ENCODE measurements around the gene SRM. TPM values are rescaled to one million over a fixed set of nuclear protein-coding genes. Genes with fewer than 3 reads are reported as not detected.
"Not testable (repeated sequence)": the region's sequence is repeated elsewhere in the genome, so short reads cannot be mapped to it uniquely, and the experiment has no call there.

The SRM gene
- total RNA-seq, 1 experiment from 2014 or later: 28.1 TPM

DNA sequence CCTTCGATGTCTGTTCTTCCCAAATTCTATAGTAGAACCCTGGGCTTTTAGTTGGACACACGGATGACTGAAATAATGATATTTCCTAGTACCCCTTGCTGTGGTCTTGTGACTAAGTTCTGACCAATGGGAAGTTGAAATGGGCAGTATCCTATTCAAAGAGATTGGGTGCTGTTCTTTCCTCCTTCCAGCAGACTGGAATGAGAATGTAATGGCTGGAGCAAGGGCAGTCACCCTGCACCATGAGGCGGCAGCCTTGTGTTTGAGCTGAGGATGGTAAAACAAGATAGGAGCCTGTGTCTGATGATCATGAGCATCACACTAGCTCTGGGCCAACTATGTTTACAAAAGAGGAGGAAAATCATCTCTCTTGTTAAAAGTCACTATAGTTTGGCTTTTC, 5.1 kb upstream of the SRM start:
- DNase-seq (ENCODE audit: low spot score): no peak

GRCh38 chr1:11063937-11064537, 4.2 kb upstream of the SRM start:
- DNase-seq (ENCODE audit: low spot score): not testable (repeated sequence)

GRCh38 chr1:11062965-11063401, 3.2 kb upstream of the SRM start:
- DNase-seq (ENCODE audit: low spot score): peak; percentile 79

DNA sequence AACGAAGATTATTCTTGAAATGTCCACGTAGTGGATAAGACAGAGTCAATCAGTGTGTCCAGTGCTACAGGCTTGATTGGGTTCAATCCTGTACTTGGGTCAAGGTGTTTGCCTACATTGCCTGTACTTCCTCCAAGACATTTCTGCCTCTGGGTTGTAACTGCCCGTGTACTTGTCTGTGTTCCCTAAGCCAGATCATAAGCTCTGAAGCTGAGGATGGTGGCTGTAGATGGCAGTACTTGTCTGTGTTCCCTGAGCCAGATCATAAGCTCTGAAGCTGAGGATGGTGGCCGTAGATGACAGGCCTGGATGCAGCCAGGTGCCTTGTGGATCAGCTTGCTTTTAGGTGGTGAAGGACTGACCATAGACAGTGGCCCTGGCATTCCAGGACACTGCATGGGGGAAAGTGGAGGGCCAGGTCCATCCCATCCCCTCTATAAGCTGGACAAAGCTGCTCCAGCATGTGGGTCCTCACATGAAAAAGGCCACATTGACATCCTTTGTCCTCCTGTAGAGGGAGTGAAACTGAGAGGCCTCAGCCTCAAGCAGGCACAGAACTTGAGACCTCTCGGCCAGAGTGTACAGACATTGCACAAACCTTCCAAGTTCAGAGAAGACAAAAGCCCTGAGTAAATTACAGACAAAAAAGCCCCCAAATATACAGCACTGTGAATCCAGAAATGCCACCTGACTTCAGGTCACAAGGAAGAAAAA, 2.0 kb upstream of the SRM start:
- no peak for DNase-seq (ENCODE audit: low spot score)

GRCh38 chr1:11059155-11059967, 457 bp downstream of the SRM start:
- no peak for DNase-seq (ENCODE audit: low spot score)

GRCh38 chr1:11058595-11059154, 1.1 kb downstream of the SRM start:
- no peak for DNase-seq (ENCODE audit: low spot score)

GRCh38 chr1:11058026-11058425, 1.8 kb downstream of the SRM start:
- DNase-seq (ENCODE audit: low spot score): no peak

DNA sequence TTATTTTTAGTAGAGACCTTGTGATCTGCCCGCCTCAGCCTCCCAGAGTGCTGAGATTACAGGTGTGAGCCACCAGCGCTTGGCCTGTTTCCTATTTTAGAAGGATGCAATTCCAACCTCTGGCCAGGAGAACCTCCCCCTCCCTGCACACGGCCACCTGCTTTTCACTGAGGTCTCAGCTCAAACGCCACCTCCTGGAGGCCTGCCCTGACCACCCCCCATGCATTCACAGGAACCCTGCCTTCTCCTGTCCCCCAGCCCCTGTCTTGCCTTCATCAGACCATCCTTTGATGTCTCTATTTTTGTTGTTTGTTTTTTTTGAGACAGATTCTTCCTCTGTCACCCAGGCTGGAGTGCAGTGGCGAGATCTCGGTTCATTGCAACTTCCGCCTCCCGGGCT, 2.3 kb downstream of the SRM start:
- DNase-seq (ENCODE audit: low spot score): no peak

DNA sequence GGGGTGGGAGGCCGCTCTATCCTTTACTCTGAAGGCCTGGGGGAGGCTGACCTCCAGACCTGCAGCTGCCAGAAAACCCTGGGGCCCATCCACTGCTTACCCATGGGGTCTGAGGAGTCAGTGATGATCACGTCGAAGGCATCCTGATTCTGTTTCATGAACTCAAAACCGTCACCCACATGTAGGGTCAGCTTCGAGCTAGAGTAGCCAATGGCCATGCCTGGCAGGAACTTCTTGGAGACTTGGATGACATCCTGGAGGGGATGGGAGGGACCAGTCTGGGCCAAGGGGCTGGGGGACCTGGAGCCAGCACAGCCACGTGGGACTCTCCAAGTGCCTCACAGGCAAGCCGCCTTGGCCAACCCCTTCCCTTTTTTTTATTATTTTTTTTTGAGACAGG, 3.3 kb downstream of the SRM start:
- no peak for DNase-seq (ENCODE audit: low spot score)

DNA sequence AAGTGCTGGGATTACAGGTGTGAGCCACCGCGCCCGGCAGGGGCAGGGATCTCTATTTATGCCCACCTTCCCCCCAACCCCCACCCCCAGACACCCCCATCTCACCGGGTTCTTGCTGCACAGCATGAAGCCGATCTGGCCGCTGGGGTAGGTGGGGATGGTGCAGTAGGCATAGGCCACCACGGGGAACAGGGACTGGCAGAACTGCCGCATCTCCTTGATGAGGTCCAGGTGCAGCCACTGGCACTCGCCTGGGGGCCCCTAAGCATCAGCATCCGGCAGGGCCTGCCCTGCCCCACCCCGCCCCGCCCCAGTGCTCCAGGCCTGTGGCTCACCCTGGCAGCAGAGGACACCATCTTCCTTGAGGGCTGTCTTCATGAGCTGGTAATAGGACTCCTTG, 4.1 kb downstream of the SRM start:
- DNase-seq (ENCODE audit: low spot score): no peak

DNA sequence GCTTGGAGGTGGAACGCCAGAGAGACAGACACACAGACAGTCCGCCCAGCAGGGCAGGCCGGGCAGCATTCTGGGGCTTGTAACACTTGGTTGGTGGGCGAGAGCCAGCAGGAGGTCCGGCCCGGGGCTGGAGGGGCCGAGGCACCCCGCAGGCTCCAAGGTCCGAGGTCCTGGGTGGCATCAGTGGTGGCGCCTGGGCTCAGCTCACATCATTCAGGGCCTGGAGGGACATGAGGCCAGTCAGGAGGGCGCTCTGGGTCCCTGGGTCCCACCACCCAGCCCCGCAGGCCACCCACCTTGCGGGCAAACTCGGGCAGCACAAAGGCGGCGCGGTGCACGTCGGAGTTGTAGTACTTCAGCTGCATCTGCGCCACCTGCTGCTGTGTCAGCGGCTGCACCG, 5.2 kb downstream of the SRM start:
- no peak for DNase-seq (ENCODE audit: low spot score)

DNA sequence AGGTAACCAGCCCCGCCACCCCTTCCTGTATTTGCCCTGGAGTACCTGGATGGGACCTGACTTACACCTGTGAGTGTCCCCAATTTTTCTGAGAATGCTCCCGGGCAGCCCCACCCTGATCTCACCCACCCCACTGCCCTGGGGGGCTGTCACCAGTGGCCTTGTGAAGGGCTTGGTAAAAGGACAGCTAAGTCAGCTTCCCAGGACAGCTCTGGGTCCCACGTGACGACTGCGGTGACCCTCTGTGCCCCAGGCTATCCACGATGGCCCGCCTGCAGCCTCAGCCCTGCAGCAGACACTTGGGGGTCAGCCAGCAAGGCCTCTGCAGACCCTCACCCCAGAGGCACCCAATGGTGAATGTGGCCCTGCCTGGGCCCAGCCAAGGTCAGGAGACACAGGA, 5.6 kb downstream of the SRM start:
- DNase-seq (ENCODE audit: low spot score): no peak

GRCh38 chr1:11053758-11054137, 6.1 kb downstream of the SRM start:
- DNase-seq (ENCODE audit: low spot score): no peak

GRCh38 chr1:11052839-11053757, 6.7 kb downstream of the SRM start:
- DNase-seq (ENCODE audit: low spot score): no peak

DNA sequence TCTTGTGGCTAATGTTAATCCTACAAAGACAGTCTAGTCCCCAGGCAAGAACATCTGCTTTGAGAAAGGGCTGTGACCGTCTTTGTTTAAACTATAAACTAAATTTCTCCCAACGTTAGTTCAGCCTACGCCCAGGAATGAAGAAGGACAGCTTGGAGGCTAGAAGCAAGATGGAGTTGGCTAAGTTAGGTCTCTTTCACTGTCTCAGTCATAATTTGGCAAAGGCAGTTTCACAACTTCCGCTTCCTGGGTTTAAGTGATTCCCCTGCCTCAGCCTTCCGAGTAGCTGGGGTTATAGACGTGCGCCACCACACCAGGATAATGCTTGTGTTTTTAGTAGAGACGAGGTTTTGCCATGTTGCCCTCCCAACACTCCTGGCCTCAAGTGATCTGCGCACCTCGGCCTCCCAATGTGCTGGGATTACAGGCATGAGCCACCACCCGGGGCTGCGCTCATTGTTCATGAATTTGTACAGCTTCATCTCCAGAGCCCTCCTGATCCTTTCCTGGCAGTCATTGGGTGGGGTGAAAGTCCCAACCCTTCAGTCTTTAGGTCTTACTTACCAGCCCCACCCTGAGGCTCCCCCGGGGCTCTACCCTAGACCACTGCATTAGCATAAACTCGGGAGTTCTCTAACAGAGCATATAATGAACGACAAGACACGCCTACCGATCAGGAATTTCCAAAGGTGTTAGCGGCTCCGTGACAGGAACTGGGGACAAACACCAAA, 7.9 kb downstream of the SRM start:
- DNase-seq (ENCODE audit: low spot score): no peak

GRCh38 chr1:11051121-11051520, 8.7 kb downstream of the SRM start:
- DNase-seq (ENCODE audit: low spot score): not testable (repeated sequence)

DNA sequence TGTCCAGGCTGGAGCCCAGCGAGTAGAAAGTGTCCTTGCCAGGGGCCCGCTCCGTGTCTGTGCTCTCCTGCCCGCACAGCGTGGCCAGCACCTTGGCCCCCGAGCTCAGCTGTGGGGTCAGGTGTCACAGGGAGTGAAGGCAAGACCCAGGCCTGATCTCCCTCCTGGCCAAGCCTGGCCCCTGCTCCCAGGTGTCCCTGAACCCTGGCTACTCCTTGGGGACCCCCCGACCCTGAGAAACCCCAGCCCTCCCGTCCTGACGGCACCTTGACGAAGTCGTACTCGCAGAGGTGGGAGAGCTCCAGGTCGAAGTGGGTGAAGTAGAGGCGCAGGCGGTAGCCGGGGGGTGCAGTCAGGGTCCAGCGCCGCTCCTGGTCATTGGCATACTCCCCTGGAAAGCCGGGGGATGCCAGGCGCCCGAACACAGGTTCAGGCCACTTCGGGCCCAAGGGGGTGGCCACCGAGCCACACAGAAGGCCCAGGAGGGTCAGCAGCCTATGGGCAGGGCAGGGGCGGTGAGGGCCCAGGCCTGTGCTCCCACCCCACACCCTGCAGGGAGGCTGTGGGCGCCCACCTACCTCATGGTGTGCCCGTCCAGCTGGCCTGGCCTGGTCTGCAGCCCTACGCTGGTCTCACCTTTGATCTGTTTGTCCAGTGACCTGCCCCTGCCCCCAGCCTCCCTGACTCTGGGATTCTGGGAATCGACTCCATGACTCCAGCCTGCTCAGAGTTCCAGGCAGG, 13.0 kb downstream of the SRM start, which contains the start of gene MASP2:
MASP2 (minus strand) TSS at position 615 of the 741 bp plus-strand sequence; CDS start at position 583, 32 bp downstream.
- DNase-seq (ENCODE audit: low spot score): no peak

DNA sequence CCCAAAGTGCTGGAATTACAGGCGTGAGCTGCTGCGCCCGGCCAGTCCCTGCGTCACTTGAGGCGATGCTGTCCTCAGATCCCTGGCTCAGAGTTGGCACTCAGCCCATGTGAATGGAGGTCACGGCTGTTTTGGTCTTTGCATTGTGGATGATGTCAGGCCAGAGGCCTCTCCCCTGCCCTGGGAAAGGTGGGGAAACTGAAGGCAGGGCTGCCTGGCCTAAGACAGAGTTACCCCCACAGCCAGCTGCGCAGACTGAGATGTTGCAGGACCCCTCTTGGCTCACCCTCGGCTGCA, 13.6 kb downstream of the SRM start:
- no peak for DNase-seq (ENCODE audit: low spot score)

- DNase-seq (ENCODE audit: low spot score): no peak
Measured at GRCh38 chr1:11045428-11046269, 14.2 kb downstream of the SRM start.

Data from H4 (cell line).